ENCODE results near the gene SLC35D1. TPM values are rescaled to one million over a fixed set of nuclear protein-coding genes. Genes with fewer than 3 reads are reported as not detected.

SLC35D1 gene
- total and polyA plus RNA-seq, 2 donors from 2014 or later, result 5.7 to 11.8 TPM

GRCh38 chr1:66998972-66999371 is 55.0 kb downstream of the SLC35D1 start:
- no peak overlapping the region for H3K4me3 ChIP-seq (ENCODE audit: low read length in 3 of 3)
- no peaks in the 10 kb centered on the region for H3K27me3 ChIP-seq (ENCODE audit: control insufficient read depth, insufficient read depth, low read length)
- intact Hi-C loops (cut with DNase I), result loop anchor here (10.0 kb wide), 1 partner anchor 136 kb away; the partner anchor contains the start of gene C1orf141
- no peak for FAIRE-seq
- no peak overlapping the region for H3K27ac ChIP-seq (ENCODE audit: low read depth in 2 of 2, low read length in 2 of 2)
- TF ChIP-seq, protein P1, sequence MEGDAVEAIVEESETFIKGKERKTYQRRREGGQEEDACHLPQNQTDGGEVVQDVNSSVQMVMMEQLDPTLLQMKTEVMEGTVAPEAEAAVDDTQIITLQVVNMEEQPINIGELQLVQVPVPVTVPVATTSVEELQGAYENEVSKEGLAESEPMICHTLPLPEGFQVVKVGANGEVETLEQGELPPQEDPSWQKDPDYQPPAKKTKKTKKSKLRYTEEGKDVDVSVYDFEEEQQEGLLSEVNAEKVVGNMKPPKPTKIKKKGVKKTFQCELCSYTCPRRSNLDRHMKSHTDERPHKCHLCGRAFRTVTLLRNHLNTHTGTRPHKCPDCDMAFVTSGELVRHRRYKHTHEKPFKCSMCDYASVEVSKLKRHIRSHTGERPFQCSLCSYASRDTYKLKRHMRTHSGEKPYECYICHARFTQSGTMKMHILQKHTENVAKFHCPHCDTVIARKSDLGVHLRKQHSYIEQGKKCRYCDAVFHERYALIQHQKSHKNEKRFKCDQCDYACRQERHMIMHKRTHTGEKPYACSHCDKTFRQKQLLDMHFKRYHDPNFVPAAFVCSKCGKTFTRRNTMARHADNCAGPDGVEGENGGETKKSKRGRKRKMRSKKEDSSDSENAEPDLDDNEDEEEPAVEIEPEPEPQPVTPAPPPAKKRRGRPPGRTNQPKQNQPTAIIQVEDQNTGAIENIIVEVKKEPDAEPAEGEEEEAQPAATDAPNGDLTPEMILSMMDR (IDR thresholded peaks at IDR 0.05; ENCODE audit: borderline replicate concordance, extremely low read depth, insufficient read depth), result no peak
- H3K36me3 ChIP-seq (ENCODE audit: control insufficient read depth in 2 of 3, insufficient read depth in 3 of 3, low read length in 3 of 3), result peaks cover 0 to 3% (median under 1%) of the 10 kb centered on the region in 3 donors
- H3K4me1 ChIP-seq (ENCODE audit: control insufficient read depth in 2 of 3, insufficient read depth in 2 of 3, low read depth in 1 of 3, low read length in 3 of 3), result peaks cover 0 to 11% (median 10%) of the 10 kb centered on the region in 3 donors
- no peak overlapping the region for H3K9ac ChIP-seq (ENCODE audit: low read length in 3 of 3)
- no peak for DNase-seq
- no peaks in the 10 kb centered on the region for H3K9me3 ChIP-seq (ENCODE audit: control insufficient read depth in 2 of 3, insufficient read depth in 1 of 3, low read length in 3 of 3)

- Histone ChIP-seq H3K36me3 (ENCODE audit: control insufficient read depth in 2 of 3, insufficient read depth in 3 of 3, low read length in 3 of 3) (peaks cover 0 to 13% (median 3%) of the 10 kb centered on the region in 3 donors), H3K9me3 (ENCODE audit: control insufficient read depth in 2 of 3, insufficient read depth in 1 of 3, low read length in 3 of 3) (no peaks in the 10 kb centered on the region), H3K27me3 (ENCODE audit: control insufficient read depth, insufficient read depth, low read length) (no peaks in the 10 kb centered on the region), H3K27ac (ENCODE audit: low read depth in 2 of 2, low read length in 2 of 2) (no peak overlapping the region), H3K4me3 (ENCODE audit: low read length in 3 of 3) (no peak overlapping the region), H3K9ac (ENCODE audit: low read length in 3 of 3) (no peak overlapping the region), H3K4me1 (ENCODE audit: control insufficient read depth in 2 of 3, insufficient read depth in 2 of 3, low read depth in 1 of 3, low read length in 3 of 3) (peaks cover 0 to under 1% (median 0%) of the 10 kb centered on the region in 3 donors)
- TF ChIP-seq, protein P1 (IDR thresholded peaks at IDR 0.05; ENCODE audit: borderline replicate concordance, extremely low read depth, insufficient read depth), result peak; percentile 81
- FAIRE-seq, result no peak
- intact Hi-C loops (cut with DNase I), result loop anchor here (10.0 kb wide), 1 partner anchor 139 kb away; the partner anchor contains the start of gene C1orf141
- peak in 4 of 5 donors; percentile 58 to 88 (median 77) for DNase-seq
Measured at GRCh38 chr1:66996018-66996682, 57.8 kb downstream of the SLC35D1 start.

GRCh38 chr1:66993076-66993475 is 60.9 kb downstream of the SLC35D1 start:
- Histone ChIP-seq H3K27ac (ENCODE audit: low read depth in 2 of 2, low read length in 2 of 2) (no peak overlapping the region), H3K4me1 (ENCODE audit: control insufficient read depth in 2 of 3, insufficient read depth in 2 of 3, low read depth in 1 of 3, low read length in 3 of 3) (no peaks in the 10 kb centered on the region), H3K9me3 (ENCODE audit: control insufficient read depth in 2 of 3, insufficient read depth in 1 of 3, low read length in 3 of 3) (no peaks in the 10 kb centered on the region), H3K4me3 (ENCODE audit: low read length in 3 of 3) (no peak overlapping the region), H3K9ac (ENCODE audit: low read length in 3 of 3) (no peak overlapping the region), H3K27me3 (ENCODE audit: control insufficient read depth, insufficient read depth, low read length) (no peaks in the 10 kb centered on the region), H3K36me3 (ENCODE audit: control insufficient read depth in 2 of 3, insufficient read depth in 3 of 3, low read length in 3 of 3) (peaks cover 2 to 19% (median 4%) of the 10 kb centered on the region in 3 donors)
- intact Hi-C loops (cut with DNase I), result loop anchor here (10.0 kb wide), 1 partner anchor 142 kb away; the partner anchor contains the start of gene C1orf141
- FAIRE-seq (no peak), DNase-seq (no peak)
- TF ChIP-seq, protein P1 (IDR thresholded peaks at IDR 0.05; ENCODE audit: borderline replicate concordance, extremely low read depth, insufficient read depth), result no peak

All from kidney (tissue), 14 donors.